Erythroblast (primary cell): ENCODE measurements around the gene GPR176.

ENCODE experiments used
- GATA1 ChIP-seq: IDR thresholded peaks from 2 replicates; pipeline ENCODE4 v1.6.1; 2011; ENCODE audit warnings: low read depth, mild to moderate bottlenecking, control low read depth, low read length, moderate library complexity
- POLR2A ChIP-seq: IDR thresholded peaks from 2 replicates; pipeline ENCODE4 v1.6.1; 2011; ENCODE audit warnings: mild to moderate bottlenecking, low read length

- TF ChIP-seq POLR2A (no peak), GATA1 (no peak)
Measured at GRCh38 chr15:39798382-39798781, 121.7 kb downstream of the GPR176 start.
